ENCODE data around the gene B4GALT5. TPM values are rescaled to one million over a fixed set of nuclear protein-coding genes. Genes with fewer than 3 reads are reported as not detected.

Gene B4GALT5
- polyA plus RNA-seq, 1 of the 3 experiments (the other 2 are of a cell fraction): 35.1 TPM

- no peak overlapping the region for H2AFZ ChIP-seq (ENCODE audit: low read depth)
- H3F3A ChIP-seq (replicated peaks; ENCODE audit: insufficient read depth): peaks cover 17% of the 10 kb centered on the region
- ChIA-PET POLR2A (no interaction called here), CTCF (interaction anchor here (1.2 to 1.4 kb wide), 2 partner anchors 91 to 146 kb away, joined by 3 to 4 read pairs; no protein-coding TSS in a partner anchor)
- H3K36me3 ChIP-seq (replicated peaks in 1 of 2; ENCODE audit: control insufficient read depth in 1 of 2, insufficient read depth in 2 of 2, low read length in 1 of 2): no peaks in the 10 kb centered on the region
- no peaks in the 10 kb centered on the region for H3K9me3 ChIP-seq
- no peak for DNase-seq
- no peaks in the 10 kb centered on the region for H3K27me3 ChIP-seq (ENCODE audit: insufficient read depth)
- TF ChIP-seq FOSL2 (IDR thresholded peaks at IDR 0.05; ENCODE audit: borderline replicate concordance, low read depth) (peak; percentile 84; the same call in 1 of the 2 replicates), ZBTB33 (IDR thresholded peaks at IDR 0.05; ENCODE audit: borderline replicate concordance, low read depth) (no peak), USF2 (IDR thresholded peaks at IDR 0.05; ENCODE audit: borderline replicate concordance, low read depth, low read length) (no peak), REST (IDR thresholded peaks at IDR 0.05; ENCODE audit: low read depth, low read length) (no peak), RFX5 (IDR thresholded peaks at IDR 0.05; ENCODE audit: low read length) (no peak), TEAD4 (IDR thresholded peaks at IDR 0.05; ENCODE audit: borderline replicate concordance, insufficient read depth) (no peak), GATA2 (CRISPR knock-in tag; IDR thresholded peaks at IDR 0.05) (no peak), TCF12 (IDR thresholded peaks at IDR 0.05) (peak; percentile 62; the same call in 1 of the 2 replicates), PBX3 (IDR thresholded peaks at IDR 0.05) (peak; percentile 89), GABPA (IDR thresholded peaks at IDR 0.05; ENCODE audit: low read depth) (no peak), RAD21 (IDR thresholded peaks at IDR 0.05; ENCODE audit: low read length) (no peak), YY1 (IDR thresholded peaks at IDR 0.05; ENCODE audit: low read depth) (no peak), NRF1 (IDR thresholded peaks at IDR 0.05; ENCODE audit: low read depth, low read length) (no peak), POLR2AphosphoS5 (IDR thresholded peaks at IDR 0.05; ENCODE audit: low read depth, low read length) (peak; percentile 38; the same call in 1 of the 2 replicates), MEF2A (IDR thresholded peaks at IDR 0.05; ENCODE audit: borderline replicate concordance, low read depth) (no peak), FOXM1 (IDR thresholded peaks at IDR 0.05; ENCODE audit: low read depth) (no peak), CHD2 (IDR thresholded peaks at IDR 0.05; ENCODE audit: low read length, partially characterized antibody) (no peak), ELF1 (IDR thresholded peaks at IDR 0.05) (no peak), JUND (IDR thresholded peaks at IDR 0.05) (peak; percentile 75), EP300 (IDR thresholded peaks at IDR 0.05; ENCODE audit: borderline replicate concordance in 1 of 2, low read depth in 1 of 2, low read length in 1 of 2) (peak in 1 of 2 experiments; percentile 14; a peak in 1 of 4 replicates), CTCF (IDR thresholded peaks at IDR 0.05) (no peak)
- H3K79me2 ChIP-seq (ENCODE audit: insufficient read depth): peaks cover 98% of the 10 kb centered on the region
- H3K4me3 ChIP-seq (ENCODE audit: low read depth in 2 of 2, low read length in 1 of 2): no peak overlapping the region
- WGBS (ENCODE audit: low lambda C conversion rate): 19% methylated on average over 6 of the region's 6 CpGs
- H3K9me2 ChIP-seq: no peaks in the 10 kb centered on the region
- H3K4me2 ChIP-seq: peak overlapping the region; percentile 7; the same call in 1 of the 2 replicates
- peak overlapping the region; percentile 52; the same call in 1 of the 2 replicates for H3K9ac ChIP-seq
- H3K27ac ChIP-seq (ENCODE audit: low read depth in 2 of 2, low read length in 1 of 2): peak overlapping the region in 1 of 2 experiments; percentile 80; a peak in 2 of 4 replicates
- peaks cover 45% of the 10 kb centered on the region for H4K20me1 ChIP-seq (ENCODE audit: insufficient read depth)
- peaks cover 23 to 37% of the 10 kb centered on the region in 2 experiments; a peak in 3 of 4 replicates for H3K4me1 ChIP-seq (ENCODE audit: control insufficient read depth in 1 of 2, insufficient read depth in 2 of 2, low read depth in 1 of 2, low read length in 1 of 2)
Observed at GRCh38 chr20:49699200-49699992, 14.3 kb downstream of the B4GALT5 start.

Data from SK-N-SH (cell line).